Measurements from ENCODE around the gene ATG12. TPM values are rescaled to one million over a fixed set of nuclear protein-coding genes. Genes with fewer than 3 reads are reported as not detected.

ATG12 gene
- total RNA-seq, 1 experiment from 2014 or later, result 102 TPM

GRCh38 chr5:115796656-115797055 lies 44.7 kb downstream of the ATG12 start:
- H3K27me3 ChIP-seq, result peaks cover 8% of the 10 kb centered on the region
- no peak for DNase-seq
- H3K4me3 ChIP-seq, result no peak overlapping the region
- H3K9me3 ChIP-seq, result no peaks in the 10 kb centered on the region
- H3K36me3 ChIP-seq, result no peaks in the 10 kb centered on the region

GRCh38 chr5:115795700-115796099 lies 45.7 kb downstream of the ATG12 start:
- Histone ChIP-seq H3K9me3 (no peaks in the 10 kb centered on the region), H3K27me3 (peaks cover 9% of the 10 kb centered on the region), H3K36me3 (no peaks in the 10 kb centered on the region), H3K4me3 (no peak overlapping the region)
- no peak for DNase-seq

GRCh38 chr5:115788440-115788839 lies 52.9 kb downstream of the ATG12 start:
- Histone ChIP-seq H3K36me3 (no peaks in the 10 kb centered on the region), H3K4me3 (no peak overlapping the region), H3K27me3 (peaks cover 19% of the 10 kb centered on the region), H3K9me3 (no peaks in the 10 kb centered on the region)
- no peak for DNase-seq

GRCh38 chr5:115787426-115787825 lies 53.9 kb downstream of the ATG12 start:
- peaks cover 19% of the 10 kb centered on the region for H3K27me3 ChIP-seq
- H3K9me3 ChIP-seq, result no peaks in the 10 kb centered on the region
- H3K4me3 ChIP-seq, result no peak overlapping the region
- no peaks in the 10 kb centered on the region for H3K36me3 ChIP-seq
- DNase-seq, result no peak

GRCh38 chr5:115785381-115786065 lies 55.8 kb downstream of the ATG12 start:
- H3K36me3 ChIP-seq, result no peaks in the 10 kb centered on the region
- H3K4me3 ChIP-seq, result no peak overlapping the region
- DNase-seq, result no peak
- H3K27me3 ChIP-seq, result peaks cover 13% of the 10 kb centered on the region
- H3K9me3 ChIP-seq, result no peaks in the 10 kb centered on the region

- no peak for DNase-seq
- Histone ChIP-seq H3K4me3 (no peak overlapping the region), H3K36me3 (no peaks in the 10 kb centered on the region), H3K9me3 (no peaks in the 10 kb centered on the region), H3K27me3 (peaks cover 6% of the 10 kb centered on the region)
These were observed 62.9 kb downstream of the ATG12 start for GRCh38 chr5:115778417-115778816.

Other genes with a start within 250 kb of the ATG12 start
- 1.2 and 6.3 TPM in 2 replicates for gene TICAM2, start 239.1 kb downstream of the ATG12 start, total RNA-seq (2014; rRNA removed; shearing (Covaris generic); ENCODE audit: low replicate concordance)
- gene TMED7, start 215.5 kb downstream of the ATG12 start, total RNA-seq (2014; rRNA removed; shearing (Covaris generic); ENCODE audit: low replicate concordance), result 57.0 and 78.8 TPM in 2 replicates
- not detected in 2 replicates for gene CDO1, start 24.9 kb downstream of the ATG12 start, total RNA-seq (2014; rRNA removed; shearing (Covaris generic); ENCODE audit: low replicate concordance)
- gene AP3S1, start 370 bp upstream of the ATG12 start, total RNA-seq (2014; rRNA removed; shearing (Covaris generic); ENCODE audit: low replicate concordance), result 50.5 and 177 TPM in 2 replicates
- gene LVRN, start 120.9 kb upstream of the ATG12 start, total RNA-seq (2014; rRNA removed; shearing (Covaris generic); ENCODE audit: low replicate concordance), result 0.10 TPM in 1 of 2 replicates, not detected in the other
- gene ARL14EPL, start 190.9 kb upstream of the ATG12 start, total RNA-seq (2014; rRNA removed; shearing (Covaris generic); ENCODE audit: low replicate concordance), result not detected in 2 replicates
- gene COMMD10, start 243.5 kb upstream of the ATG12 start, total RNA-seq (2014; rRNA removed; shearing (Covaris generic); ENCODE audit: low replicate concordance), result 37.3 and 58.3 TPM in 2 replicates